GM21360 (cell line): ENCODE results near the gene FAM78A.
"Not testable (repeated sequence)": the region's sequence is repeated elsewhere in the genome, so short reads cannot be mapped to it uniquely, and the experiment has no call there.

Experiments
- ATAC-seq: cut with Tn5 transposase; IDR thresholded peaks from one replicate; pipeline ENCODE4 v1.9.1; 2021; ENCODE audit warnings: mild to moderate bottlenecking, moderate library complexity; ENCODE audit not compliant: unreplicated experiment

FAM78A gene

GRCh38 chr9:131282688-131283422 is 6.5 kb upstream of the FAM78A start:
- ATAC-seq: no peak

- no peak for ATAC-seq
Observed at GRCh38 chr9:131282175-131282574, 5.9 kb upstream of the FAM78A start.

- ATAC-seq: no peak
Observed at GRCh38 chr9:131281119-131281965, 5.0 kb upstream of the FAM78A start.

GRCh38 chr9:131280660-131281059 is 4.3 kb upstream of the FAM78A start:
- no peak for ATAC-seq

GRCh38 chr9:131279863-131280570 is 3.7 kb upstream of the FAM78A start:
- no peak for ATAC-seq

- ATAC-seq: no peak
Observed at GRCh38 chr9:131279196-131279862, 3.0 kb upstream of the FAM78A start.

- no peak for ATAC-seq
Observed at GRCh38 chr9:131278702-131279111, 2.4 kb upstream of the FAM78A start.

GRCh38 chr9:131277910-131278701 is 1.8 kb upstream of the FAM78A start:
- ATAC-seq: no peak

GRCh38 chr9:131277287-131277909 is 1.1 kb upstream of the FAM78A start:
- ATAC-seq: no peak

GRCh38 chr9:131276891-131277286 is 579 bp upstream of the FAM78A start:
- no peak for ATAC-seq

- no peak for ATAC-seq
Observed at GRCh38 chr9:131275332-131276093, 797 bp downstream of the FAM78A start.

GRCh38 chr9:131274674-131275331 is 1.5 kb downstream of the FAM78A start:
- no peak for ATAC-seq

- ATAC-seq: no peak
Observed at GRCh38 chr9:131273856-131274673, 2.2 kb downstream of the FAM78A start.

GRCh38 chr9:131273146-131273855 is 3.0 kb downstream of the FAM78A start:
- no peak for ATAC-seq

GRCh38 chr9:131272212-131272611 is 4.1 kb downstream of the FAM78A start:
- no peak for ATAC-seq

GRCh38 chr9:131271506-131271931 is 4.8 kb downstream of the FAM78A start:
- no peak for ATAC-seq

GRCh38 chr9:131271016-131271273 is 5.4 kb downstream of the FAM78A start:
- ATAC-seq: not testable (repeated sequence)
